HepG2 (cell line): ENCODE data around the gene RAD50. TPM values are rescaled to one million over a fixed set of nuclear protein-coding genes. Genes with fewer than 3 reads are reported as not detected.
A peak's percentile ranks its signal among the peaks of the same experiment; 100 is the strongest.

Source experiments
- ATAC-seq: fragments of 200-7000 bp; cut with Tn5 transposase; 3 replicates; pipeline ENCODE4 v1.9.1; 2020; ENCODE audit warnings: mild to moderate bottlenecking, moderate library complexity
- BruUV-seq: library from RNA; stranded (reverse); fragments of 400-500 nt; replicated peaks from 2 replicates; lab custom pipeline; 2021; lab: Mats Ljungman, UMichigan
- CTCF ChIA-PET: fragments of 300-600 bp; formaldehyde crosslinking; extraction: SDS; loops from one replicate; lab custom pipeline; 2021; ENCODE audit warnings: low total read pairs, inconsistent platforms, low intra/inter-chr PET ratio; lab: Yijun Ruan, JAX
- POLR2A ChIA-PET: fragments of 350-600 bp; sonication (Branson Sonifier 250); formaldehyde crosslinking; loops from one replicate; lab custom pipeline; 2020; ENCODE audit warnings: antibody characterized with exemption, inconsistent platforms; lab: Yijun Ruan, JAX
- DNase-seq: peaks from one replicate; pipeline ENCODE4 v3.0.0-alpha.2; 2015; ENCODE audit warnings: low spot score
- FAIRE-seq: peaks from 3 replicates; lab custom pipeline; 2011; peaks lifted over from hg19 to GRCh38; lab: Jason Lieb, UNC
- H2AFZ ChIP-seq: one replicate; pipeline ENCODE4 v1.6.1; 2011; ENCODE audit warnings: low read length, inconsistent platforms
- H3K27ac ChIP-seq: fragments of 300-600 bp; 3 replicates; pipeline ENCODE4 v1.8.0; 2011; ENCODE audit warnings: mixed run types, mild to moderate bottlenecking, mixed read lengths, low read length, inconsistent platforms; ENCODE audit not compliant: insufficient read depth; ENCODE audit errors: extremely low read length
- H3K27me3 ChIP-seq, 2 experiments: fragments of 200-600 bp in 1 of 2; 2 replicates in 1 of 2; 3 replicates in 1 of 2; pipeline versions ENCODE4 v1.6.0 to v1.8.0; 2011; ENCODE audit warnings: low read length in 2 of 2, mild to moderate bottlenecking in 2 of 2, moderate library complexity in 2 of 2, inconsistent platforms in 1 of 2; ENCODE audit not compliant: insufficient read depth in 2 of 2, control insufficient read depth in 1 of 2
- H3K36me3 ChIP-seq, 2 experiments: fragments of 200-600 bp in 1 of 2; replicated peaks in 1 of 2; 2 replicates in 1 of 2; 3 replicates in 1 of 2; pipeline versions ENCODE4 v1.5.1 to v1.8.0; 2011; ENCODE audit warnings: low read length in 2 of 2, inconsistent platforms in 1 of 2; ENCODE audit not compliant: insufficient read depth in 2 of 2, control insufficient read depth in 1 of 2
- H3K4me1 ChIP-seq: 2 replicates; pipeline ENCODE4 v1.5.1; 2012; ENCODE audit warnings: low read length, inconsistent platforms; ENCODE audit not compliant: insufficient read depth
- H3K4me2 ChIP-seq: 2 replicates; pipeline ENCODE4 v1.6.0; 2011; ENCODE audit warnings: low read depth, low read length, inconsistent platforms
- H3K4me3 ChIP-seq, 3 experiments: fragments of 200-600 bp in 1 of 3; sonication (generic), shearing (Covaris generic) in 1 of 3; replicated peaks in 1 of 3; 2 replicates each; pipeline ENCODE4 v1.5.1; 2011 to 2016; ENCODE audit warnings: low read length in 3 of 3, inconsistent platforms in 2 of 3, low read depth in 2 of 3, mild to moderate bottlenecking in 2 of 3, control low read depth in 1 of 3, mixed read lengths in 1 of 3; ENCODE audit not compliant: insufficient read depth in 1 of 3
- H3K79me2 ChIP-seq: one replicate; pipeline ENCODE4 v1.6.1; 2011; ENCODE audit warnings: low read length, inconsistent platforms; ENCODE audit not compliant: insufficient read depth
- H3K9ac ChIP-seq: 2 replicates; pipeline ENCODE4 v1.6.0; 2011; ENCODE audit warnings: mild to moderate bottlenecking, low read depth, low read length, inconsistent platforms; ENCODE audit not compliant: insufficient read depth
- H3K9me3 ChIP-seq: 2 replicates; pipeline ENCODE4 v1.5.1; 2012; ENCODE audit warnings: mild to moderate bottlenecking, low read length
- H4K20me1 ChIP-seq: 2 replicates; pipeline ENCODE4 v1.6.0; 2011; ENCODE audit warnings: inconsistent platforms, mild to moderate bottlenecking, low read length, moderate library complexity; ENCODE audit not compliant: insufficient read depth
- EED ChIP-seq: sonication (generic); formaldehyde crosslinking; IDR thresholded peaks from 2 replicates; pipeline ENCODE4 v1.5.0; 2020; ENCODE audit warnings: mild to moderate bottlenecking, missing genetic modification reagents
- EP300 ChIP-seq, 3 experiments: sonication (generic) in 1 of 3; formaldehyde crosslinking in 1 of 3; IDR thresholded peaks; 2 replicates each; pipeline versions ENCODE4 v1.5.1 to v1.6.1; 2011 to 2020; ENCODE audit warnings: low read depth in 2 of 3, low read length in 2 of 3, borderline replicate concordance in 1 of 3, improper control_type of control experiment in 1 of 3, mild to moderate bottlenecking in 1 of 3, missing genetic modification reagents in 1 of 3, moderate library complexity in 1 of 3
- FOXJ3 ChIP-seq: sonication (generic); formaldehyde crosslinking; IDR thresholded peaks from 2 replicates; pipeline ENCODE4 v1.4.0; 2020; ENCODE audit warnings: missing genetic modification reagents, mild to moderate bottlenecking, borderline replicate concordance
- KDM3A ChIP-seq: IDR thresholded peaks from 2 replicates; pipeline ENCODE4 v1.6.1; 2018; ENCODE audit warnings: low read depth, missing compliant biosample characterization
- MEIS2 ChIP-seq: sonication (generic); formaldehyde crosslinking; IDR thresholded peaks from 2 replicates; pipeline ENCODE4 v1.9.0; 2021; ENCODE audit warnings: mild to moderate bottlenecking, missing genetic modification reagents
- MYC ChIP-seq: sonication (generic); formaldehyde crosslinking; IDR thresholded peaks from 2 replicates; pipeline ENCODE4 v1.9.0; 2021; ENCODE audit warnings: missing genetic modification reagents, borderline replicate concordance
- PPARG ChIP-seq: conservative IDR thresholded peaks from 2 replicates; pipeline ENCODE4 v1.6.1; 2016; ENCODE audit warnings: missing biosample characterization, missing genetic modification reagents
- WIZ ChIP-seq: sonication (generic); formaldehyde crosslinking; IDR thresholded peaks from 2 replicates; pipeline ENCODE4 v1.5.1; 2020; ENCODE audit warnings: mild to moderate bottlenecking, missing genetic modification reagents
- ZFP90 ChIP-seq: sonication (generic); formaldehyde crosslinking; IDR thresholded peaks from 2 replicates; pipeline ENCODE4 v1.8.0; 2022; ENCODE audit warnings: missing genetic modification reagents, mild to moderate bottlenecking, inconsistent platforms, borderline replicate concordance
- ZNF256 ChIP-seq: sonication (generic); formaldehyde crosslinking; conservative IDR thresholded peaks from 2 replicates; pipeline ENCODE4 v1.4.0; 2020; ENCODE audit warnings: missing genetic modification reagents
- ZNF644 ChIP-seq: IDR thresholded peaks from 2 replicates; pipeline ENCODE4 v1.6.1; 2016; ENCODE audit warnings: low read depth
- ZNF891 ChIP-seq: sonication (generic); formaldehyde crosslinking; IDR thresholded peaks from 2 replicates; pipeline ENCODE4 v1.5.0; 2020; ENCODE audit warnings: mild to moderate bottlenecking, missing genetic modification reagents
- WGBS: methylation state at CpG from one replicate; pipeline ENCODE4 v1.1.6; 2017; ENCODE audit warnings: low lambda C conversion rate; 5-methylcytosine and 5-hydroxymethylcytosine counted together
- in situ Hi-C: cut with HindIII; loops from 2 replicates; pipeline ENCODE4 v1.10.0; 2017; ENCODE audit warnings: low pct_unique_long_range_greater_than_20kb; ENCODE audit not compliant: extremely low pct_ligation_motif_present
- intact Hi-C: fragments of 100-400 bp; cut with micrococcal nuclease; formaldehyde crosslinking; loops from one replicate; pipeline ENCODE4 v1.10.0; 2022; ENCODE audit not compliant: unreplicated experiment
- polyA plus RNA-seq, 8 experiments: library from polyadenylated mRNA; depleted of rRNA in 3 of 8; stranded (reverse) in 7 of 8; unstranded in 1 of 8; fragments of >200 nt; fragmentation: Illumina TruSeq in 4 of 8; extraction: Trizol in 4 of 8; gene quantifications; 2 replicates each; pipeline versions ENCODE4 v1.2.1 to v1.2.3, GENCODE V29; 2011 to 2016; ENCODE audit warnings: low read depth in 4 of 8, missing spikeins in 1 of 8, mixed read lengths in 1 of 8; ENCODE audit not compliant: insufficient read depth in 1 of 8
- total RNA-seq, 5 experiments: library from RNA; depleted of rRNA; stranded (reverse); fragments of >200 nt; fragmentation: Illumina TruSeq; extraction: Trizol; gene quantifications; 2 replicates each; pipeline ENCODE4 v1.2.3, GENCODE V29; 2016; ENCODE audit warnings: low read depth in 1 of 5
- TF ChIP-seq, protein P1 (sequence below): sonication (generic); formaldehyde crosslinking; IDR thresholded peaks from 2 replicates; pipeline ENCODE4 v1.8.0; 2022; ENCODE audit warnings: missing genetic modification reagents, mild to moderate bottlenecking, inconsistent platforms, borderline replicate concordance
- TF ChIP-seq, protein P2 (sequence below): sonication (generic); formaldehyde crosslinking; IDR thresholded peaks from 2 replicates; pipeline ENCODE4 v1.9.0; 2022; ENCODE audit warnings: low read depth, missing genetic modification reagents
- TF ChIP-seq, protein P3 (sequence below): sonication (generic); formaldehyde crosslinking; IDR thresholded peaks from 2 replicates; pipeline ENCODE4 v1.5.1; 2020; ENCODE audit warnings: missing genetic modification reagents, mild to moderate bottlenecking, borderline replicate concordance

The RAD50 gene
- total and polyA plus RNA-seq, 2 of the 13 experiments (the other 11 are each of a cell fraction or from before 2014, with no cell fraction given) = 19.2 to 23.4 TPM

DNA sequence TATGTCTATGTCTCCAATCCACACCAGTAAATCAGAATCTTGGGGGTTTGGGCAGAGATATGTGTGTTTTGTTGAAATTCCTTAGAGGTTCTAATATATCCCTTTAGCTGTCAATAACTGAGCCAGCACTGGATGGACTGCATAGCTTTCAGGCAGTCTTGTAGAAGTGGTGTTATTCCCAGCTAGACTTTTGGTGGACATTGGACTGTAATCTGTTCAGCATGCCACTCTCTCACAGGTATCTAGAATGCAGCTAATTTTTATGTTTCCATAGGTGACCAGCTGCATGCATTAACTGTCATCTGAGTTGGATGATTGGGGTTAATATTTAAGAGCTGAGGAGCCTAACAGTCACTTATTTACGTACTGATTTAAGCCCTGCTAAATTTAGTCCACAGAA lies 56.1 kb downstream of the RAD50 start:
- H3K27ac ChIP-seq = no peak overlapping the region
- H3K9me3 ChIP-seq = no peaks in the 10 kb centered on the region
- CTCF ChIA-PET = no interaction called here
- no peak overlapping the region for H3K4me3 ChIP-seq
- no peaks in the 10 kb centered on the region for H3K4me1 ChIP-seq
- H4K20me1 ChIP-seq = peaks cover 4% of the 10 kb centered on the region; the same call in 1 of the 2 replicates
- POLR2A ChIA-PET = no interaction called here
- intact Hi-C loops (loop anchor here (10.0 kb wide), 1 partner anchor 62 kb away; the partner anchor contains the start of gene IL4), in situ Hi-C loops (no loop called here)
- no peak overlapping the region for H2AFZ ChIP-seq
- H3K36me3 ChIP-seq = peaks cover 1 to 36% of the 10 kb centered on the region in 2 experiments; a peak in 3 of 5 replicates
- H3K4me2 ChIP-seq = no peak overlapping the region
- whole genome bisulfite sequencing = 90% methylated on average over 1 of the region's 1 CpG
- FAIRE-seq = no peak
- no peaks in the 10 kb centered on the region for H3K79me2 ChIP-seq
- TF ChIP-seq ZNF891 (CRISPR knock-in tag) (no peak), ZNF644 (no peak), ZNF256 (CRISPR knock-in tag) (no peak), PPARG (CRISPR knock-in tag) (no peak), WIZ (no peak), KDM3A (CRISPR knock-in tag) (no peak), FOXJ3 (CRISPR knock-in tag) (no peak), ZFP90 (CRISPR knock-in tag) (no peak), EP300 (IDR thresholded peaks at IDR 0.05; ENCODE audit: low read depth in 2 of 2, low read length in 2 of 2) (no peak), EP300 (CRISPR knock-in tag; IDR thresholded peaks at IDR 0.05; ENCODE audit: borderline replicate concordance) (no peak), EED (CRISPR knock-in tag) (no peak), MEIS2 (CRISPR knock-in tag) (no peak), MYC (CRISPR knock-in tag) (no peak)
- TF ChIP-seq, protein P1, sequence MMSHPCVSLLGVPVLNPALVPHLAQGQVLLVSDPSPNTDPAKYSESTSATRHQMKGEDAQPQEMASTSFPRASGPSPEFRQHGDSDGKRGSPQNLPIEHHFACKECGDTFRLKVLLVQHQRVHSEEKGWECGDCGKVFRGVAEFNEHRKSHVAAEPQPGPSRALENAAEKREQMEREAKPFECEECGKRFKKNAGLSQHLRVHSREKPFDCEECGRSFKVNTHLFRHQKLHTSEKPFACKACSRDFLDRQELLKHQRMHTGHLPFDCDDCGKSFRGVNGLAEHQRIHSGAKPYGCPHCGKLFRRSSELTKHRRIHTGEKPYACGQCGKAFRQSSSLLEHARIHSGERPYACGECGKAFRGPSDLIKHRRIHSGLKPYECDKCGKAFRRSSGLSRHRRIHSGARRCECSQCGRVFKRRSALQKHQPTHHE (CRISPR knock-in tag) = no peak
- TF ChIP-seq, protein P2, sequence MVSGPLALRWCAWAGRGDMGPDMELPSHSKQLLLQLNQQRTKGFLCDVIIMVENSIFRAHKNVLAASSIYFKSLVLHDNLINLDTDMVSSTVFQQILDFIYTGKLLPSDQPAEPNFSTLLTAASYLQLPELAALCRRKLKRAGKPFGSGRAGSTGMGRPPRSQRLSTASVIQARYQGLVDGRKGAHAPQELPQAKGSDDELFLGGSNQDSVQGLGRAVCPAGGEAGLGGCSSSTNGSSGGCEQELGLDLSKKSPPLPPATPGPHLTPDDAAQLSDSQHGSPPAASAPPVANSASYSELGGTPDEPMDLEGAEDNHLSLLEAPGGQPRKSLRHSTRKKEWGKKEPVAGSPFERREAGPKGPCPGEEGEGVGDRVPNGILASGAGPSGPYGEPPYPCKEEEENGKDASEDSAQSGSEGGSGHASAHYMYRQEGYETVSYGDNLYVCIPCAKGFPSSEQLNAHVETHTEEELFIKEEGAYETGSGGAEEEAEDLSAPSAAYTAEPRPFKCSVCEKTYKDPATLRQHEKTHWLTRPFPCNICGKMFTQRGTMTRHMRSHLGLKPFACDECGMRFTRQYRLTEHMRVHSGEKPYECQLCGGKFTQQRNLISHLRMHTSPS = no peak
- TF ChIP-seq, protein P3, sequence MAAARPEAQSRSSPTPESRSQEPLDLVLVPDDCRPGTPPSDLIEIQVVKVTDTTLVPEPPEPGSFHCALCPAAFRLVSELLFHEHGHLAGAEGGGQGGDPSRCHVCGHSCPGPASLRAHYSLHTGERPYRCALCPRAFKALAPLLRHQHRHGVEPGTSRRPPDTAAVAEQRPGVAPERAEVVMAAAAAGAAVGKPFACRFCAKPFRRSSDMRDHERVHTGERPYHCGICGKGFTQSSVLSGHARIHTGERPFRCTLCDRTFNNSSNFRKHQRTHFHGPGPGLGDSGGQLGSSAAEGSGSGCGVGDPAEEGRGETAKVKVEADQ (CRISPR knock-in tag) = no peak
- ATAC-seq = peak; percentile 64
- H3K9ac ChIP-seq = no peak overlapping the region
- H3K27me3 ChIP-seq = no peaks in the 10 kb centered on the region
- BruUV-seq = no TSS peak
- no peak for DNase-seq
